ENCODE data around the gene KLHL25. TPM values are rescaled to one million over a fixed set of nuclear protein-coding genes. Genes with fewer than 3 reads are reported as not detected.
A peak's percentile ranks its signal among the peaks of the same experiment; 100 is the strongest.

KLHL25 gene
- total and polyA plus RNA-seq, 2 experiments from 2014 or later = 10.9 to 18.0 TPM

GRCh38 chr15:85788771-85789495 is 5.8 kb downstream of the KLHL25 start:
- Histone ChIP-seq H3K4me1 (ENCODE audit: low read depth) (peaks cover 24% of the 10 kb centered on the region), H3K27ac (no peak overlapping the region), H3K36me3 (no peaks in the 10 kb centered on the region), H3K4me3 (no peak overlapping the region), H3K9me3 (ENCODE audit: low read depth) (no peaks in the 10 kb centered on the region), H3K27me3 (no peaks in the 10 kb centered on the region)
- no peak for DNase-seq (ENCODE audit: low read depth in 1 of 2, low spot score in 1 of 2)
- TF ChIP-seq, protein P1, sequence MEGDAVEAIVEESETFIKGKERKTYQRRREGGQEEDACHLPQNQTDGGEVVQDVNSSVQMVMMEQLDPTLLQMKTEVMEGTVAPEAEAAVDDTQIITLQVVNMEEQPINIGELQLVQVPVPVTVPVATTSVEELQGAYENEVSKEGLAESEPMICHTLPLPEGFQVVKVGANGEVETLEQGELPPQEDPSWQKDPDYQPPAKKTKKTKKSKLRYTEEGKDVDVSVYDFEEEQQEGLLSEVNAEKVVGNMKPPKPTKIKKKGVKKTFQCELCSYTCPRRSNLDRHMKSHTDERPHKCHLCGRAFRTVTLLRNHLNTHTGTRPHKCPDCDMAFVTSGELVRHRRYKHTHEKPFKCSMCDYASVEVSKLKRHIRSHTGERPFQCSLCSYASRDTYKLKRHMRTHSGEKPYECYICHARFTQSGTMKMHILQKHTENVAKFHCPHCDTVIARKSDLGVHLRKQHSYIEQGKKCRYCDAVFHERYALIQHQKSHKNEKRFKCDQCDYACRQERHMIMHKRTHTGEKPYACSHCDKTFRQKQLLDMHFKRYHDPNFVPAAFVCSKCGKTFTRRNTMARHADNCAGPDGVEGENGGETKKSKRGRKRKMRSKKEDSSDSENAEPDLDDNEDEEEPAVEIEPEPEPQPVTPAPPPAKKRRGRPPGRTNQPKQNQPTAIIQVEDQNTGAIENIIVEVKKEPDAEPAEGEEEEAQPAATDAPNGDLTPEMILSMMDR (IDR thresholded peaks at IDR 0.05; ENCODE audit: low read depth, low read length) = no peak

DNA sequence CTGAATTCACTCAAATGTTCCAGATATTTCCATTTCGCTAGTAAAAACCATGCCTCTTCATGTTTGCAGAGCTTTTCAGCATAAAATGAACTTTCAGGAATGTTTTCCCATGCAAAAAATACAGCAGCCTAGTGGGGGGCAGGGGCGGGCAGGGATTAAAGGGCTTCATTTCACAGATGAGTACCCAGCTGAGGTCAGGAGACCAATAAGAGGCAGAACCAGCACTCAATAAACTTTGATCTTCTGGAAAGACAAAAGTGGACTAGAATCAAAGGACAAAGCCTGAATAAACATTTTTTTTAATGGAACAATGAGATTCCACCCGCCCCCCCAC is 8.0 kb downstream of the KLHL25 start:
- Histone ChIP-seq H3K4me3 (no peak overlapping the region), H3K27me3 (no peaks in the 10 kb centered on the region), H3K27ac (peak overlapping the region; percentile 75), H3K4me1 (ENCODE audit: low read depth) (peaks cover 27% of the 10 kb centered on the region), H3K36me3 (no peaks in the 10 kb centered on the region), H3K9me3 (ENCODE audit: low read depth) (no peaks in the 10 kb centered on the region)
- TF ChIP-seq, protein P1 (IDR thresholded peaks at IDR 0.05; ENCODE audit: low read depth, low read length) = no peak
- DNase-seq (ENCODE audit: low read depth in 1 of 2, low spot score in 1 of 2) = no peak

- H3K4me1 ChIP-seq (ENCODE audit: low read depth) = peaks cover 33% of the 10 kb centered on the region
- TF ChIP-seq, protein P1 (IDR thresholded peaks at IDR 0.05; ENCODE audit: low read depth, low read length) = no peak
- peak in 1 of 2 donors; percentile 46 for DNase-seq (ENCODE audit: low read depth in 1 of 2, low spot score in 1 of 2)
- H3K27ac ChIP-seq = peak overlapping the region; percentile 75
- no peaks in the 10 kb centered on the region for H3K36me3 ChIP-seq
- H3K9me3 ChIP-seq (ENCODE audit: low read depth) = no peaks in the 10 kb centered on the region
- H3K27me3 ChIP-seq = no peaks in the 10 kb centered on the region
- no peak overlapping the region for H3K4me3 ChIP-seq
Measured at GRCh38 chr15:85785887-85786780, 8.6 kb downstream of the KLHL25 start.

- Histone ChIP-seq H3K27me3 (no peaks in the 10 kb centered on the region), H3K36me3 (no peaks in the 10 kb centered on the region), H3K9me3 (ENCODE audit: low read depth) (no peaks in the 10 kb centered on the region), H3K4me3 (no peak overlapping the region), H3K27ac (peak overlapping the region; percentile 17), H3K4me1 (ENCODE audit: low read depth) (peaks cover 45% of the 10 kb centered on the region)
- TF ChIP-seq, protein P1 (IDR thresholded peaks at IDR 0.05; ENCODE audit: low read depth, low read length) = no peak
- no peak for DNase-seq (ENCODE audit: low read depth in 1 of 2, low spot score in 1 of 2)
Measured at GRCh38 chr15:85782064-85782463, 12.7 kb downstream of the KLHL25 start.

DNA sequence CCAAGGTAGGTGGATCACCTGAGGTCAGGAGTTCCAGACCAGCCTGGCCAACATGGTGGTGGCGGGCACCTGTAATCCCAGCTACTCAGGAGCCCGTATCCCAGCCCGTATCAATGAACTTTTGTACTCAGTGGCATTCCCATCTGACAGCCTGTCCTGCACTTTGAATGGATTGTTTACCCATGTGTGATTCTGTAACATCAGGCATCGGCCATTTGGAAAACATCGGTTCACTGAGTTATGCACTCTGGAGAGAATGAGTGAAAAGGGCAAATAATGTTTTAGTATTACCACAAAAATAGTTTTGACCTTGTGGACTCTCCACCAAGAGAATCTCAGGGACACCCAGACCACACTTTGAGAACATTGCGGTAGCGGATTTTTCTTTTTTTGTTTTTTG is 13.6 kb downstream of the KLHL25 start:
- no peaks in the 10 kb centered on the region for H3K9me3 ChIP-seq (ENCODE audit: low read depth)
- H3K27me3 ChIP-seq = no peaks in the 10 kb centered on the region
- no peak overlapping the region for H3K27ac ChIP-seq
- no peaks in the 10 kb centered on the region for H3K36me3 ChIP-seq
- H3K4me3 ChIP-seq = no peak overlapping the region
- no peak for DNase-seq (ENCODE audit: low read depth in 1 of 2, low spot score in 1 of 2)
- TF ChIP-seq, protein P1 (IDR thresholded peaks at IDR 0.05; ENCODE audit: low read depth, low read length) = no peak
- peaks cover 37% of the 10 kb centered on the region for H3K4me1 ChIP-seq (ENCODE audit: low read depth)

Measured in cardiac muscle cell (in vitro differentiated cells and primary cell).